K562 (cell line): Measurements from ENCODE around the gene SNX10. TPM values are rescaled to one million over a fixed set of nuclear protein-coding genes. Genes with fewer than 3 reads are reported as not detected.

Source experiments
- ATAC-seq: fragments of 200-7000 bp; cut with Tn5 transposase; 3 replicates; pipeline ENCODE4 v1.9.1; 2020; ENCODE audit warnings: moderate library complexity
- BruUV-seq: library from RNA; stranded (reverse); fragments of 400-500 nt; replicated peaks from 2 replicates; lab custom pipeline; 2021; lab: Mats Ljungman, UMichigan
- CTCF ChIA-PET: fragments of 300-600 bp; formaldehyde crosslinking; extraction: SDS; loops from one replicate; lab custom pipeline; 2021; ENCODE audit warnings: low intra/inter-chr PET ratio; lab: Yijun Ruan, JAX
- POLR2A ChIA-PET: fragments of 300-600, 350-650 bp; sonication (Branson Sonifier 250); formaldehyde crosslinking; extraction: SDS; loops from one replicate; lab custom pipeline; 2021; ENCODE audit warnings: antibody characterized with exemption, inconsistent platforms; lab: Yijun Ruan, JAX
- DNase-seq, 4 experiments: peaks; one replicate each; pipeline versions ENCODE4 v3.0.0 to v3.0.0-alpha.2; 2011 to 2018; ENCODE audit warnings: low spot score in 3 of 4, mixed read lengths in 3 of 4; ENCODE audit errors: extremely low read depth in 1 of 4
- FAIRE-seq: peaks from 2 replicates; lab custom pipeline; 2011; peaks lifted over from hg19 to GRCh38; lab: Jason Lieb, UNC
- H2AFZ ChIP-seq: 2 replicates; pipeline ENCODE4 v1.6.0; 2011; ENCODE audit warnings: low read depth, low read length, control low read depth, inconsistent platforms
- H3K27ac ChIP-seq: fragments of 200-600 bp; 3 replicates; pipeline ENCODE4 v1.8.0; 2011; ENCODE audit warnings: low read depth, mild to moderate bottlenecking, control low read depth, inconsistent platforms, low read length, moderate library complexity, mixed read lengths; ENCODE audit errors: extremely low read depth
- H3K27me3 ChIP-seq, 2 experiments: fragments of 300-600 bp in 1 of 2; 2 replicates in 1 of 2; 3 replicates in 1 of 2; pipeline versions ENCODE4 v1.6.0 to v1.8.0; 2011; ENCODE audit warnings: inconsistent platforms in 2 of 2, low read length in 2 of 2, mild to moderate bottlenecking in 1 of 2, mixed read lengths in 1 of 2, moderate library complexity in 1 of 2; ENCODE audit not compliant: control insufficient read depth in 2 of 2, insufficient read depth in 2 of 2
- H3K36me3 ChIP-seq: fragments of 300-600 bp; 3 replicates; pipeline ENCODE4 v1.8.0; 2011; ENCODE audit warnings: mild to moderate bottlenecking, low read length, inconsistent platforms; ENCODE audit not compliant: control insufficient read depth, insufficient read depth
- H3K4me1 ChIP-seq, 2 experiments: fragments of 200-600 bp in 1 of 2; replicated peaks in 1 of 2; 2 replicates in 1 of 2; 3 replicates in 1 of 2; pipeline versions ENCODE4 v1.5.1 to v1.8.0; 2011; ENCODE audit warnings: inconsistent platforms in 2 of 2, low read length in 2 of 2, mild to moderate bottlenecking in 1 of 2, mixed read lengths in 1 of 2, moderate library complexity in 1 of 2; ENCODE audit not compliant: control insufficient read depth in 2 of 2, insufficient read depth in 2 of 2
- H3K4me2 ChIP-seq: 2 replicates; pipeline ENCODE4 v1.6.1; 2011; ENCODE audit warnings: low read length, control low read depth, inconsistent platforms, mixed read lengths; ENCODE audit not compliant: insufficient read depth
- H3K4me3 ChIP-seq: fragments of 200-600 bp; sonication (generic), shearing (Covaris generic); 2 replicates; pipeline ENCODE4 v1.5.1; 2016; ENCODE audit warnings: control low read depth, inconsistent platforms
- H3K79me2 ChIP-seq: fragments of 200-600 bp; 3 replicates; pipeline ENCODE4 v1.8.0; 2011; ENCODE audit warnings: low read length, inconsistent platforms; ENCODE audit not compliant: control insufficient read depth, insufficient read depth
- H3K9ac ChIP-seq, 2 experiments: 2 replicates each; pipeline versions ENCODE4 v1.6.0 to v1.6.1; 2011; ENCODE audit warnings: low read depth in 2 of 2, low read length in 2 of 2, control low read depth in 1 of 2, inconsistent platforms in 1 of 2, mild to moderate bottlenecking in 1 of 2, mixed read lengths in 1 of 2; ENCODE audit not compliant: insufficient read depth in 1 of 2
- H3K9me1 ChIP-seq: one replicate; pipeline ENCODE4 v1.6.0; 2011; ENCODE audit warnings: inconsistent platforms, mild to moderate bottlenecking, low read length, moderate library complexity; ENCODE audit not compliant: control insufficient read depth, insufficient read depth
- H3K9me3 ChIP-seq: replicated peaks from 2 replicates; pipeline ENCODE4 v1.5.1; 2011; ENCODE audit warnings: low read depth, low read length, inconsistent platforms; ENCODE audit not compliant: control insufficient read depth, insufficient read depth
- H4K20me1 ChIP-seq: replicated peaks from 2 replicates; pipeline ENCODE4 v1.6.1; 2011; ENCODE audit warnings: low read length, inconsistent platforms, mixed read lengths; ENCODE audit not compliant: control insufficient read depth, insufficient read depth
- BRF1 ChIP-seq: IDR thresholded peaks from 3 replicates; pipeline ENCODE4 v1.6.1; 2011; ENCODE audit warnings: borderline replicate concordance, mild to moderate bottlenecking; ENCODE audit not compliant: insufficient read length; ENCODE audit errors: extremely low read depth
- CTCF ChIP-seq, 3 experiments: IDR thresholded peaks in 2 of 3; conservative IDR thresholded peaks in 1 of 3; 2 replicates each; pipeline ENCODE4 v1.5.1; 2011 to 2012; ENCODE audit warnings: low read length in 3 of 3, mild to moderate bottlenecking in 3 of 3, control low read depth in 2 of 3, improper control_type of control experiment in 1 of 3, inconsistent platforms in 1 of 3, low read depth in 1 of 3, mixed read lengths in 1 of 3, moderate library complexity in 1 of 3; ENCODE audit not compliant: insufficient read depth in 2 of 3
- DEAF1 ChIP-seq: fragments of 450-650 bp; formaldehyde crosslinking; IDR thresholded peaks from 2 replicates; pipeline ENCODE4 v1.4.0; 2020; ENCODE audit warnings: mild to moderate bottlenecking, moderate library complexity
- ETV5 ChIP-seq: sonication (generic); formaldehyde crosslinking; IDR thresholded peaks from 2 replicates; pipeline ENCODE4 v1.4.0; 2020; ENCODE audit warnings: low read depth, mild to moderate bottlenecking, missing genetic modification reagents
- MAFG ChIP-seq: fragments of 450-650 bp; conservative IDR thresholded peaks from 2 replicates; pipeline ENCODE4 v1.6.1; 2016; ENCODE audit warnings: missing genetic modification characterization, missing compliant biosample characterization
- RB1 ChIP-seq: fragments of 450-650 bp; IDR thresholded peaks from 2 replicates; pipeline ENCODE4 v1.6.1; 2017; ENCODE audit warnings: low read depth, mild to moderate bottlenecking
- RREB1 ChIP-seq: fragments of 250-450 bp; sonication (Bioruptor Pico); IDR thresholded peaks from 2 replicates; pipeline ENCODE4 v1.4.0; 2020
- SMC3 ChIP-seq: conservative IDR thresholded peaks from 2 replicates; pipeline ENCODE4 v1.6.1; 2011; ENCODE audit warnings: low read depth, low read length, improper control_type of control experiment; ENCODE audit not compliant: insufficient read depth
- ZNF778 ChIP-seq: fragments of 450-650 bp; formaldehyde crosslinking; IDR thresholded peaks from 2 replicates; pipeline ENCODE4 v1.4.0; 2020; ENCODE audit warnings: mild to moderate bottlenecking, moderate library complexity
- WGBS: fragments of 100-300 bp; shearing (Covaris generic); methylation state at CpG from one replicate; pipeline ENCODE4 v1.1.6; 2016; ENCODE audit warnings: low coverage, mixed read lengths; ENCODE audit not compliant: insufficient coverage; ENCODE audit errors: missing lambda C conversion rate; 5-methylcytosine and 5-hydroxymethylcytosine counted together
- in situ Hi-C: fragments of 300-500 bp; cut with MboI; formaldehyde crosslinking; loops from 4 replicates; pipeline ENCODE4 v1.15.0; 2018; ENCODE audit warnings: inconsistent platforms, mixed read lengths
- intact Hi-C: fragments of 100-400 bp; cut with micrococcal nuclease; formaldehyde crosslinking; loops from 2 replicates; pipeline ENCODE4 v1.14.2; 2022
- polyA plus RNA-seq, 8 experiments: library from polyadenylated mRNA; depleted of rRNA in 4 of 8; stranded (reverse) in 5 of 8; unstranded in 3 of 8; fragments of >200 nt; fragmentation: Nextera tagmentation in 2 of 8; fragmentation: Illumina TruSeq in 1 of 8; extraction: Ambion mirVana in 2 of 8; extraction: Trizol in 1 of 8; gene quantifications; 2 replicates each; pipeline versions ENCODE4 v1.2.1 to v1.2.3, GENCODE V29; 2011 to 2014; ENCODE audit warnings: inconsistent platforms in 1 of 8, missing spikeins in 1 of 8
- total RNA-seq, 7 experiments: library from RNA; depleted of rRNA in 6 of 7; stranded (reverse); fragments of >200 nt in 6 of 7; fragmentation: Illumina TruSeq in 2 of 7; extraction: Trizol in 2 of 7; gene quantifications; 2 replicates each; pipeline versions ENCODE4 v1.2.1 to v1.2.3, GENCODE V29; 2011 to 2021; ENCODE audit warnings: low replicate concordance in 1 of 7

Gene SNX10
- total and polyA plus RNA-seq, 9 of the 15 experiments (the other 6 are each of a cell fraction or from before 2014, with no cell fraction given): 6.9 to 16.5 (median 11.5) TPM

- no peak overlapping the region for H3K9ac ChIP-seq
- CTCF ChIA-PET: interaction anchor here (0.5 to 3.7 kb wide), 16 partner anchors 74 to 974 kb away, joined by 3 to 27 read pairs (median 4); partner anchors contain the start of genes CBX3 and SNX10
- no peaks in the 10 kb centered on the region for H3K27me3 ChIP-seq
- peaks cover 8% of the 10 kb centered on the region; the same call in 2 of the 3 replicates for H3K36me3 ChIP-seq
- no peak overlapping the region for H3K4me3 ChIP-seq
- POLR2A ChIA-PET: interaction anchor here (0.7 to 2.0 kb wide), 6 partner anchors 17 to 472 kb away, joined by 3 to 11 read pairs (median 4); partner anchors contain the start of gene HNRNPA2B1
- H3K79me2 ChIP-seq: no peaks in the 10 kb centered on the region
- DNase-seq (peak; percentile 18 to 78 (median 30)), FAIRE-seq (peak; percentile 70), ATAC-seq (peak; percentile 86)
- intact Hi-C loops (loop anchor here (1.0 to 10.0 kb wide), 5 partner anchors 74 to 510 kb away; partner anchors contain the start of genes CBX3, HNRNPA2B1 and SNX10), in situ Hi-C loops (loop anchor here (5.0 kb wide), 4 partner anchors 273 to 802 kb away; partner anchors contain the start of gene HOXA9)
- 38% methylated on average over 13 of the region's 13 CpGs for WGBS
- H3K9me3 ChIP-seq: no peaks in the 10 kb centered on the region
- no peaks in the 10 kb centered on the region for H3K9me1 ChIP-seq
- H3K27ac ChIP-seq: no peak overlapping the region
- no peak overlapping the region for H2AFZ ChIP-seq
- no peaks in the 10 kb centered on the region for H4K20me1 ChIP-seq
- BruUV-seq: no TSS peak
- no peaks in the 10 kb centered on the region; a peak in 1 of 5 replicates for H3K4me1 ChIP-seq
- H3K4me2 ChIP-seq: no peak overlapping the region
- no peak for TF ChIP-seq ETV5 (CRISPR knock-in tag)
- TF ChIP-seq BRF1: no peak
- TF ChIP-seq SMC3: peak; percentile 94
- peak; percentile 54; the same call in 1 of the 2 replicates for TF ChIP-seq RB1
- TF ChIP-seq DEAF1 (CRISPR knock-in tag): peak; percentile 94
- peak; percentile 68 for TF ChIP-seq MAFG
- TF ChIP-seq CTCF (IDR thresholded peaks at IDR 0.05 in 2 of 3, conservative IDR thresholded peaks at IDR 0.05 in 1 of 3; ENCODE audit: insufficient read depth in 2 of 3, low read depth in 1 of 3, low read length in 3 of 3): peak; percentile 70 to 90 (median 71); a peak in 5 of 6 replicates
- TF ChIP-seq RREB1 (CRISPR knock-in tag): no peak
- TF ChIP-seq ZNF778 (CRISPR knock-in tag): no peak
Measured at GRCh38 chr7:26365077-26365900, 73.6 kb downstream of the SNX10 start.
